Type B pancreatic cell (in vitro differentiated cells): ENCODE results near the gene RENBP. TPM values are rescaled to one million over a fixed set of nuclear protein-coding genes. Genes with fewer than 3 reads are reported as not detected.
A peak's percentile ranks its signal among the peaks of the same experiment; 100 is the strongest.

Experiments
- DNase-seq: peaks from one replicate; pipeline ENCODE4 v3.0.0; 2021; ENCODE audit warnings: mixed read lengths; ENCODE audit not compliant: unreplicated experiment; ENCODE audit errors: extremely low spot score
- H3K27ac Mint-ChIP-seq: 2 replicates; pipeline ENCODE4 v1.8.0; 2021; ENCODE audit warnings: mild to moderate bottlenecking, mixed read lengths
- H3K27me3 Mint-ChIP-seq: 2 replicates; pipeline ENCODE4 v1.8.0; 2021; ENCODE audit warnings: mixed read lengths
- H3K36me3 Mint-ChIP-seq: 2 replicates; pipeline ENCODE4 v1.8.0; 2021; ENCODE audit warnings: mixed read lengths
- H3K4me1 Mint-ChIP-seq: one replicate; pipeline ENCODE4 v1.8.0; 2021; ENCODE audit warnings: mixed read lengths; ENCODE audit not compliant: unreplicated experiment
- H3K4me3 Mint-ChIP-seq: 2 replicates; pipeline ENCODE4 v1.8.0; 2021; ENCODE audit warnings: mild to moderate bottlenecking, mixed read lengths
- H3K9me3 Mint-ChIP-seq: 2 replicates; pipeline ENCODE4 v1.8.0; 2021; ENCODE audit warnings: mixed read lengths
- CTCF ChIP-seq: fragments of 200-600 bp; sonication (generic); conservative IDR thresholded peaks from 2 replicates; pipeline ENCODE4 v1.5.0; 2021; ENCODE audit warnings: antibody characterized with exemption, mild to moderate bottlenecking
- total RNA-seq: library from RNA; stranded (reverse); gene quantifications from 2 replicates; pipeline ENCODE4 v1.2.1, GENCODE V29; 2021; ENCODE audit warnings: low replicate concordance

RENBP gene
- total RNA-seq, 1 donor from 2014 or later: 6.7 TPM

GRCh38 chrX:153932220-153932915 lies 12.1 kb downstream of the RENBP start:
- H3K27ac Mint-ChIP-seq: no peak overlapping the region
- no peaks in the 10 kb centered on the region for H3K9me3 Mint-ChIP-seq
- H3K36me3 Mint-ChIP-seq: peaks cover 4% of the 10 kb centered on the region
- DNase-seq: no peak
- peaks cover 7% of the 10 kb centered on the region for H3K4me1 Mint-ChIP-seq
- no peak for TF ChIP-seq CTCF
- H3K4me3 Mint-ChIP-seq: peak overlapping the region; percentile 65
- no peaks in the 10 kb centered on the region for H3K27me3 Mint-ChIP-seq

- Mint-ChIP-seq H3K27me3 (no peaks in the 10 kb centered on the region), H3K27ac (no peak overlapping the region), H3K36me3 (peaks cover 4% of the 10 kb centered on the region), H3K4me1 (peaks cover 7% of the 10 kb centered on the region), H3K4me3 (no peak overlapping the region), H3K9me3 (no peaks in the 10 kb centered on the region)
- TF ChIP-seq CTCF: no peak
- DNase-seq: no peak
Observed at GRCh38 chrX:153931748-153932147, 12.7 kb downstream of the RENBP start.

GRCh38 chrX:153931151-153931550 lies 13.3 kb downstream of the RENBP start:
- Mint-ChIP-seq H3K4me3 (no peak overlapping the region), H3K27me3 (no peaks in the 10 kb centered on the region), H3K27ac (peak overlapping the region; percentile 32)

GRCh38 chrX:153930011-153930910 lies 14.2 kb downstream of the RENBP start:
- TF ChIP-seq CTCF: no peak
- Mint-ChIP-seq H3K4me1 (peaks cover 7% of the 10 kb centered on the region), H3K4me3 (no peak overlapping the region), H3K27me3 (no peaks in the 10 kb centered on the region), H3K27ac (no peak overlapping the region), H3K36me3 (peaks cover 4% of the 10 kb centered on the region), H3K9me3 (no peaks in the 10 kb centered on the region)
- no peak for DNase-seq

More at GRCh38 chrX:153931151-153931550, 13.3 kb downstream of the RENBP start:
- Mint-ChIP-seq H3K4me1 (peaks cover 7% of the 10 kb centered on the region), H3K9me3 (no peaks in the 10 kb centered on the region), H3K36me3 (peaks cover 4% of the 10 kb centered on the region)
- no peak for DNase-seq
- TF ChIP-seq CTCF: no peak

- peaks cover 7% of the 10 kb centered on the region for H3K4me1 Mint-ChIP-seq
- H3K27me3 Mint-ChIP-seq: no peaks in the 10 kb centered on the region
- no peaks in the 10 kb centered on the region for H3K9me3 Mint-ChIP-seq
Observed at GRCh38 chrX:153929576-153929975, 14.9 kb downstream of the RENBP start.

More at GRCh38 chrX:153929576-153929975, 14.9 kb downstream of the RENBP start:
- H3K36me3 Mint-ChIP-seq: peaks cover 4% of the 10 kb centered on the region
- no peak for TF ChIP-seq CTCF
- no peak overlapping the region for H3K27ac Mint-ChIP-seq
- no peak for DNase-seq
- no peak overlapping the region for H3K4me3 Mint-ChIP-seq
